GM12878 (cell line): Measurements from ENCODE around the gene PTCD1. TPM values are rescaled to one million over a fixed set of nuclear protein-coding genes. Genes with fewer than 3 reads are reported as not detected.
A peak's percentile ranks its signal among the peaks of the same experiment; 100 is the strongest.

Experiments used
- ATAC-seq: fragments of 200-7000 bp; cut with Tn5 transposase; 3 replicates; pipeline ENCODE4 v1.9.1; 2020; ENCODE audit warnings: mild to moderate bottlenecking, moderate library complexity
- BruUV-seq: library from RNA; stranded (reverse); fragments of 400-500 nt; replicated peaks from 2 replicates; lab custom pipeline; 2021; lab: Mats Ljungman, UMichigan
- CTCF ChIA-PET: fragments of 300-600 bp; sonication (Branson Sonifier 250); formaldehyde crosslinking; extraction: SDS; loops from one replicate; lab custom pipeline; 2021; ENCODE audit warnings: inconsistent platforms; lab: Yijun Ruan, JAX
- POLR2A ChIA-PET: fragments of 350-600 bp; formaldehyde crosslinking; extraction: SDS; loops from one replicate; lab custom pipeline; 2021; ENCODE audit warnings: inconsistent platforms; lab: Charles Lee
- RAD21 ChIA-PET: fragments of 300-600 bp; sonication (Branson Sonifier 250); formaldehyde crosslinking; loops from one replicate; lab custom pipeline; 2023; ENCODE audit warnings: antibody characterized with exemption; ENCODE audit not compliant: unreplicated experiment; lab: Charles Lee
- SMC1A ChIA-PET: fragments of 300-600 bp; sonication (Branson Sonifier 250); formaldehyde crosslinking; loops from one replicate; lab custom pipeline; 2023; ENCODE audit not compliant: unreplicated experiment, uncharacterized antibody; lab: Charles Lee
- DNase-seq: peaks from one replicate; pipeline ENCODE4 v3.0.0-alpha.2; 2011; ENCODE audit warnings: low read depth, low spot score
- FAIRE-seq: peaks from 3 replicates; lab custom pipeline; 2011; peaks lifted over from hg19 to GRCh38; lab: Jason Lieb, UNC
- H2AFZ ChIP-seq: 2 replicates; pipeline ENCODE4 v1.6.0; 2011; ENCODE audit warnings: low read depth, low read length, control low read depth; ENCODE audit not compliant: control insufficient read depth
- H3K27ac ChIP-seq: 2 replicates; pipeline ENCODE4 v1.5.1; 2011; ENCODE audit warnings: control low read depth; ENCODE audit not compliant: control insufficient read depth, insufficient read depth
- H3K27me3 ChIP-seq, 2 experiments: replicated peaks in 1 of 2; 2 replicates each; pipeline versions ENCODE4 v1.6.0 to v1.6.1; 2011; ENCODE audit warnings: low read length in 1 of 2; ENCODE audit not compliant: control insufficient read depth in 2 of 2, insufficient read depth in 2 of 2
- H3K36me3 ChIP-seq, 2 experiments: 2 replicates each; pipeline ENCODE4 v1.5.1; 2011; ENCODE audit warnings: low read length in 1 of 2; ENCODE audit not compliant: control insufficient read depth in 2 of 2, insufficient read depth in 2 of 2
- H3K4me1 ChIP-seq: 2 replicates; pipeline ENCODE4 v1.6.1; 2011; ENCODE audit warnings: mild to moderate bottlenecking, low read length, moderate library complexity, mixed read lengths; ENCODE audit not compliant: control insufficient read depth, insufficient read depth
- H3K4me2 ChIP-seq: 2 replicates; pipeline ENCODE4 v1.6.0; 2011; ENCODE audit warnings: control low read depth; ENCODE audit not compliant: control insufficient read depth, insufficient read depth
- H3K4me3 ChIP-seq: fragments of 200-600 bp; sonication (generic); 2 replicates; pipeline ENCODE4 v1.5.1; 2016
- H3K79me2 ChIP-seq: 2 replicates; pipeline ENCODE4 v1.6.0; 2011; ENCODE audit warnings: low read length; ENCODE audit not compliant: control insufficient read depth, insufficient read depth
- H3K9ac ChIP-seq: 2 replicates; pipeline ENCODE4 v1.8.0; 2011; ENCODE audit warnings: low read length, control low read depth, mixed read lengths; ENCODE audit not compliant: control insufficient read depth, insufficient read depth
- H3K9me3 ChIP-seq: replicated peaks from 3 replicates; pipeline ENCODE4 v1.5.1; 2011; ENCODE audit warnings: mild to moderate bottlenecking, low read length; ENCODE audit not compliant: control insufficient read depth, insufficient read depth
- H4K20me1 ChIP-seq: 2 replicates; pipeline ENCODE4 v1.6.0; 2011; ENCODE audit not compliant: control insufficient read depth, insufficient read depth
- BCL3 ChIP-seq: IDR thresholded peaks from 2 replicates; pipeline ENCODE4 v1.6.1; 2011; ENCODE audit warnings: borderline replicate concordance, low read depth, mild to moderate bottlenecking, moderate library complexity, low read length; ENCODE audit not compliant: insufficient read depth, poor library complexity, severe bottlenecking
- BRCA1 ChIP-seq: IDR thresholded peaks from 2 replicates; pipeline ENCODE4 v1.6.1; 2011; ENCODE audit warnings: low read depth, low read length, improper control_type of control experiment
- PAX8 ChIP-seq: fragments of 450-650 bp; IDR thresholded peaks from 2 replicates; pipeline ENCODE4 v1.6.1; 2017; ENCODE audit warnings: mild to moderate bottlenecking, moderate library complexity
- PML ChIP-seq: IDR thresholded peaks from 2 replicates; pipeline ENCODE4 v1.6.1; 2012; ENCODE audit warnings: low read length, inconsistent platforms
- POLR2A ChIP-seq: IDR thresholded peaks from 2 replicates; pipeline ENCODE4 v1.6.1; 2011; ENCODE audit warnings: low read depth, mild to moderate bottlenecking, low read length
- POLR2AphosphoS2 ChIP-seq: IDR thresholded peaks from 2 replicates; pipeline ENCODE4 v1.6.1; 2011; ENCODE audit warnings: low read depth, mild to moderate bottlenecking, low read length, improper control_type of control experiment, moderate library complexity
- SREBF1 ChIP-seq: IDR thresholded peaks from 2 replicates; pipeline ENCODE4 v1.6.1; 2012; ENCODE audit warnings: mild to moderate bottlenecking, low read length
- USF2 ChIP-seq: IDR thresholded peaks from 2 replicates; pipeline ENCODE4 v1.6.1; 2011; ENCODE audit warnings: low read depth, low read length, improper control_type of control experiment, borderline replicate concordance
- ZNF274 ChIP-seq: IDR thresholded peaks from one replicate; pipeline ENCODE4 v1.8.0; 2011; ENCODE audit not compliant: insufficient read length, insufficient read depth
- WGBS: methylation state at CpG from one replicate; pipeline ENCODE4 v1.1.6; 2016; ENCODE audit warnings: low lambda C conversion rate; ENCODE audit not compliant: insufficient replicate concordance, insufficient coverage; ENCODE audit errors: missing lambda C conversion rate; 5-methylcytosine and 5-hydroxymethylcytosine counted together
- in situ Hi-C: fragments of 300-500 bp; cut with MboI; formaldehyde crosslinking; loops from 9 replicates; pipeline ENCODE4 v1.14.3; 2018; ENCODE audit warnings: mixed read lengths
- intact Hi-C: fragments of 100-400 bp; cut with micrococcal nuclease; formaldehyde crosslinking; loops from one replicate; pipeline ENCODE4 v1.14.2; 2022; ENCODE audit not compliant: unreplicated experiment
- polyA plus RNA-seq, 11 experiments: library from polyadenylated mRNA; depleted of rRNA in 4 of 11; unstranded in 6 of 11; stranded (reverse) in 5 of 11; fragments of >200 nt; fragmentation: Nextera tagmentation in 4 of 11; fragmentation: Illumina TruSeq in 1 of 11; extraction: Ambion mirVana in 4 of 11; extraction: Trizol in 1 of 11; gene quantifications; 1 replicate in 1 of 11; 2 replicates in 10 of 11; pipeline versions ENCODE4 v1.2.1 to v1.2.3, GENCODE V29; 2011 to 2016; ENCODE audit warnings: inconsistent platforms in 2 of 11, missing spikeins in 2 of 11, low read depth in 1 of 11
- total RNA-seq, 4 experiments: library from RNA; depleted of rRNA in 3 of 4; stranded (reverse); fragments of >200 nt in 3 of 4; fragmentation: Illumina TruSeq in 1 of 4; extraction: Trizol in 1 of 4; gene quantifications; 2 replicates each; pipeline versions ENCODE4 v1.2.1 to v1.2.3, GENCODE V29; 2013 to 2021
- TF ChIP-seq, protein P1 (sequence below): fragments of 450-650 bp; IDR thresholded peaks from 2 replicates; pipeline ENCODE4 v1.6.1; 2016; ENCODE audit warnings: mild to moderate bottlenecking
- TF ChIP-seq, protein P2 (sequence below): fragments of 450-650 bp; formaldehyde crosslinking; IDR thresholded peaks from 2 replicates; pipeline ENCODE4 v1.4.0; 2022; ENCODE audit warnings: mild to moderate bottlenecking, moderate library complexity
- TF ChIP-seq, protein P3 (sequence below): IDR thresholded peaks from 2 replicates; pipeline ENCODE4 v1.6.1; 2012; ENCODE audit warnings: low read length, inconsistent platforms
- TF ChIP-seq, protein P4 (sequence below): IDR thresholded peaks from 2 replicates; pipeline ENCODE4 v1.6.1; 2012; ENCODE audit warnings: low read depth, low read length, improper control_type of control experiment

The PTCD1 gene
- total and polyA plus RNA-seq, 10 of the 15 experiments (the other 5 are each of a cell fraction or from before 2014, with no cell fraction given) = 0.26 to 9.7 (median 5.0) TPM

DNA sequence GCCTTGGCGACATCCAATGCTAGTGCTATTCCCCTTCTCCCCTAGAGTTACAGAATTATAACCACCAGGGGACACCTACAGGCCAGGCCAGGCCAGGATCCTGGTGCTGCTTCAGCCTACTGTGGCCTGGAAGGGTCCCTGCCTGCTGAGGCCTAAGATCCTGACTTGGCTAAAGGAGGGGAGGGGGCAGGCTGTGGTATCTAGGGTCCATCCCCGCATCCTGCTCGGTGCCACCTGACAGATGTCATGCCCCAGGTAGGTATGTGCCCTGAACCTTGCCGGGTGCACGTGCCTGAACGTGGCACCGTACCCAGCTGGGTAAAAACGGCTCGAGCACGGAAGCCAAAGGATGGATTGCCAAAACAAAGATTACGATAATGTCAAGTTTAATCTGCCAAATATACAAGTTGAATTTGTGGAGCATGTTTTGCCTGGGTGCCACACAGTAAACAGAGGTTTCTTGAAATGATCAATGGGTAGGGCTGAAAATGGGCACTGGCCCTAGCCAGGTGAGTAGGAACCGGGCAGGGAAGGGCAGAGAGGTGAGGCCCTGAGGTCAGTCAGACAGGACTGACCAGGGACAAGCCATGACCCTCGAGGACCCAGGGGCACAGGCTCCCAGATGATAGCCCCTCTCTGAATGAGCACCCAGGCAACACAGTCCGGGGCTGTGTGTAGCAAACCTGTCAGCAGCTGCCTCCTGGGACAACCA lies 42.8 kb downstream of the PTCD1 start:
- Histone ChIP-seq H3K4me2 (no peak overlapping the region), H3K4me3 (no peak overlapping the region), H2AFZ (no peak overlapping the region), H3K4me1 (peaks cover 4% of the 10 kb centered on the region; the same call in 1 of the 2 replicates), H3K79me2 (no peaks in the 10 kb centered on the region; the same call in 1 of the 2 replicates), H3K27ac (no peak overlapping the region), H4K20me1 (no peaks in the 10 kb centered on the region), H3K36me3 (peaks cover 56 to 66% of the 10 kb centered on the region in 2 experiments), H3K27me3 (no peaks in the 10 kb centered on the region), H3K9ac (no peak overlapping the region), H3K9me3 (no peaks in the 10 kb centered on the region)
- ChIA-PET SMC1A (interaction anchor here (2.8 kb wide), 1 partner anchor 11 kb away, joined by 8 read pairs; no protein-coding TSS in a partner anchor), POLR2A (interaction anchor here (1.0 kb wide), 1 partner anchor 37 kb away, joined by 4 read pairs; no protein-coding TSS in a partner anchor), CTCF (no interaction called here), RAD21 (no interaction called here)
- ATAC-seq (no peak), FAIRE-seq (no peak), DNase-seq (no peak)
- intact Hi-C loops = no loop called here
- in situ Hi-C loops = no loop called here
- TSS peak; percentile 87 for BruUV-seq
- WGBS = 86% methylated on average over 13 of the region's 14 CpGs
- TF ChIP-seq POLR2A = peak; percentile 61
- TF ChIP-seq, protein P1, sequence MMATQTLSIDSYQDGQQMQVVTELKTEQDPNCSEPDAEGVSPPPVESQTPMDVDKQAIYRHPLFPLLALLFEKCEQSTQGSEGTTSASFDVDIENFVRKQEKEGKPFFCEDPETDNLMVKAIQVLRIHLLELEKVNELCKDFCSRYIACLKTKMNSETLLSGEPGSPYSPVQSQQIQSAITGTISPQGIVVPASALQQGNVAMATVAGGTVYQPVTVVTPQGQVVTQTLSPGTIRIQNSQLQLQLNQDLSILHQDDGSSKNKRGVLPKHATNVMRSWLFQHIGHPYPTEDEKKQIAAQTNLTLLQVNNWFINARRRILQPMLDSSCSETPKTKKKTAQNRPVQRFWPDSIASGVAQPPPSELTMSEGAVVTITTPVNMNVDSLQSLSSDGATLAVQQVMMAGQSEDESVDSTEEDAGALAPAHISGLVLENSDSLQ = no peak
- TF ChIP-seq SREBF1 = no peak
- TF ChIP-seq, protein P2, sequence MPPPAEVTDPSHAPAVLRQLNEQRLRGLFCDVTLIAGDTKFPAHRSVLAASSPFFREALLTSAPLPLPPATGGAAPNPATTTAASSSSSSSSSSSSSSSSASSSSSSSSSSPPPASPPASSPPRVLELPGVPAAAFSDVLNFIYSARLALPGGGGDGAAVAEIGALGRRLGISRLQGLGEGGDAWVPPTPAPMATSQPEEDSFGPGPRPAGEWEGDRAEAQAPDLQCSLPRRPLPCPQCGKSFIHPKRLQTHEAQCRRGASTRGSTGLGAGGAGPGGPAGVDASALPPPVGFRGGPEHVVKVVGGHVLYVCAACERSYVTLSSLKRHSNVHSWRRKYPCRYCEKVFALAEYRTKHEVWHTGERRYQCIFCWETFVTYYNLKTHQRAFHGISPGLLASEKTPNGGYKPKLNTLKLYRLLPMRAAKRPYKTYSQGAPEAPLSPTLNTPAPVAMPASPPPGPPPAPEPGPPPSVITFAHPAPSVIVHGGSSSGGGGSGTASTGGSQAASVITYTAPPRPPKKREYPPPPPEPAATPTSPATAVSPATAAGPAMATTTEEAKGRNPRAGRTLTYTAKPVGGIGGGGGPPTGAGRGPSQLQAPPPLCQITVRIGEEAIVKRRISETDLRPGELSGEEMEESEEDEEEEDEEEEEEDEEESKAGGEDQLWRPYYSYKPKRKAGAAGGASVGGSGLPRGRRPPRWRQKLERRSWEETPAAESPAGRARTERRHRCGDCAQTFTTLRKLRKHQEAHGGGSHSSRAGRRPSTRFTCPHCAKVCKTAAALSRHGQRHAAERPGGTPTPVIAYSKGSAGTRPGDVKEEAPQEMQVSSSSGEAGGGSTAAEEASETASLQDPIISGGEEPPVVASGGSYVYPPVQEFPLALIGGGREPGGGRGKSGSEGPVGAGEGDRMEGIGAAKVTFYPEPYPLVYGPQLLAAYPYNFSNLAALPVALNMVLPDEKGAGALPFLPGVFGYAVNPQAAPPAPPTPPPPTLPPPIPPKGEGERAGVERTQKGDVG = no peak
- TF ChIP-seq, protein P3, sequence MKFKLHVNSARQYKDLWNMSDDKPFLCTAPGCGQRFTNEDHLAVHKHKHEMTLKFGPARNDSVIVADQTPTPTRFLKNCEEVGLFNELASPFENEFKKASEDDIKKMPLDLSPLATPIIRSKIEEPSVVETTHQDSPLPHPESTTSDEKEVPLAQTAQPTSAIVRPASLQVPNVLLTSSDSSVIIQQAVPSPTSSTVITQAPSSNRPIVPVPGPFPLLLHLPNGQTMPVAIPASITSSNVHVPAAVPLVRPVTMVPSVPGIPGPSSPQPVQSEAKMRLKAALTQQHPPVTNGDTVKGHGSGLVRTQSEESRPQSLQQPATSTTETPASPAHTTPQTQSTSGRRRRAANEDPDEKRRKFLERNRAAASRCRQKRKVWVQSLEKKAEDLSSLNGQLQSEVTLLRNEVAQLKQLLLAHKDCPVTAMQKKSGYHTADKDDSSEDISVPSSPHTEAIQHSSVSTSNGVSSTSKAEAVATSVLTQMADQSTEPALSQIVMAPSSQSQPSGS = 0 out of 2 replicates have a peak, but pooled peaks have one; percentile 12
- no peak for TF ChIP-seq BRCA1
- TF ChIP-seq PML = 0 out of 2 replicates have a peak, but pooled peaks have one; percentile 9
- TF ChIP-seq POLR2AphosphoS2 = 0 out of 2 replicates have a peak, but pooled peaks have one; percentile 16
- TF ChIP-seq PAX8 = no peak
- TF ChIP-seq USF2 = no peak
- TF ChIP-seq BCL3 = peak; percentile 18
- TF ChIP-seq, protein P4, sequence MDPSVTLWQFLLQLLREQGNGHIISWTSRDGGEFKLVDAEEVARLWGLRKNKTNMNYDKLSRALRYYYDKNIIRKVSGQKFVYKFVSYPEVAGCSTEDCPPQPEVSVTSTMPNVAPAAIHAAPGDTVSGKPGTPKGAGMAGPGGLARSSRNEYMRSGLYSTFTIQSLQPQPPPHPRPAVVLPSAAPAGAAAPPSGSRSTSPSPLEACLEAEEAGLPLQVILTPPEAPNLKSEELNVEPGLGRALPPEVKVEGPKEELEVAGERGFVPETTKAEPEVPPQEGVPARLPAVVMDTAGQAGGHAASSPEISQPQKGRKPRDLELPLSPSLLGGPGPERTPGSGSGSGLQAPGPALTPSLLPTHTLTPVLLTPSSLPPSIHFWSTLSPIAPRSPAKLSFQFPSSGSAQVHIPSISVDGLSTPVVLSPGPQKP = no peak
- no peak for TF ChIP-seq ZNF274
